Peyer's patch (tissue), 4 donors: ENCODE results near the gene ZFP57. TPM values are rescaled to one million over a fixed set of nuclear protein-coding genes. Genes with fewer than 3 reads are reported as not detected.
A peak's percentile ranks its signal among the peaks of the same experiment; 100 is the strongest.

ENCODE experiments used
- DNase-seq, 3 donors: peaks; one replicate each; pipeline ENCODE4 v3.0.0-alpha.2; 2017 to 2019
- H3K27ac ChIP-seq, 4 donors: fragments of 200-600 bp; sonication (generic); one replicate each; pipeline ENCODE4 v1.5.1; 2016 to 2019
- H3K27me3 ChIP-seq, 2 donors: fragments of 200-600 bp; sonication (generic); one replicate each; pipeline ENCODE4 v1.5.1; 2019
- H3K36me3 ChIP-seq, 3 donors: fragments of 200-600 bp; sonication (generic); one replicate each; pipeline ENCODE4 v1.5.1; 2016 to 2019
- H3K4me1 ChIP-seq, 4 donors: fragments of 200-600 bp; sonication (generic); one replicate each; pipeline ENCODE4 v1.5.1; 2016 to 2019
- H3K4me3 ChIP-seq, 4 donors: fragments of 200-600 bp; sonication (generic); 1 replicate in 3 of 4; 2 replicates in 1 of 4; pipeline ENCODE4 v1.5.1; 2016 to 2019; ENCODE audit warnings: mild to moderate bottlenecking in 1 of 4
- H3K9me3 ChIP-seq, 4 donors: fragments of 200-600 bp; sonication (generic); one replicate each; pipeline ENCODE4 v1.5.1; 2016 to 2019; ENCODE audit warnings: mild to moderate bottlenecking in 1 of 4
- POLR2A ChIP-seq, 2 donors: fragments of 450-650 bp; IDR thresholded peaks; one replicate each; pipeline ENCODE4 v1.5.1; 2017; ENCODE audit warnings: antibody characterized with exemption in 2 of 2, mild to moderate bottlenecking in 2 of 2, moderate library complexity in 2 of 2
- total RNA-seq, 4 donors: library from RNA; depleted of rRNA; stranded (reverse); fragments of >200 nt; gene quantifications; one replicate each; pipeline ENCODE4 v1.1.0, GENCODE V29; 2016
- TF ChIP-seq, protein P1 (sequence below), 6 experiments: fragments of 450-650 bp in 4 of 6; fragments of 200-600 bp in 2 of 6; sonication (generic) in 1 of 6; IDR thresholded peaks; one replicate each; pipeline ENCODE4 v1.5.1; 2017 to 2019; ENCODE audit warnings: antibody characterized with exemption in 6 of 6, mild to moderate bottlenecking in 3 of 6, moderate library complexity in 1 of 6

Gene ZFP57
- total RNA-seq = 1 to 10 TPM in 1 of 4 donors, not detected in 3; 1.6 TPM

DNA sequence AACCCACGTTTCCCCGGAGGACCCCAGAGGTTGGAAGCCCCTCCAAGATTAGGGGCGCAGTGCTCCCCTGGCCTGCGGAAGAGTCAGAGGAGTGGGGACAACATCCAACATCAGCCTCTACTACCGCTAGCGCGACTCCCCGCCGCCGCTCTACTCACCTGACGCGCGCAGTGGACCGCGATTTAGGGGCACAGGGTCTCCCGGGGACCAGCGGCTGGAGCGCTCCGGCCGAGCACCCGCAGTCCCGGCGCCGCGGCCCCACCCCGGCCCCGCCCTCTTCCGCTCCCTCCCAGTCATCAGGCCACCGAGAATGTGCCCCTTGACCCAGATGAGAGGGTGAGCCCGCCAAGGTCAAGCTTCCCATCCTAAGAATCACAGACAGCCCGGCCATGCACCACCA is at the start of gene ZFP57:
TSS of gene ZFP57 (minus strand) at position 249 of the 400 bp plus-strand sequence. CDS start 4,149 bp downstream, outside the sequence.
- Histone ChIP-seq H3K4me3 (peak within 1 kb of the TSS in 2 of 4 donors; percentile 6 to 8), H3K27me3 (no peaks in the 10 kb centered on the region), H3K36me3 (no peaks in the 10 kb centered on the region), H3K9me3 (no peaks in the 10 kb centered on the region), H3K4me1 (no peaks in the 10 kb centered on the region), H3K27ac (no peak within 1 kb of the TSS)
- TF ChIP-seq, protein P1, sequence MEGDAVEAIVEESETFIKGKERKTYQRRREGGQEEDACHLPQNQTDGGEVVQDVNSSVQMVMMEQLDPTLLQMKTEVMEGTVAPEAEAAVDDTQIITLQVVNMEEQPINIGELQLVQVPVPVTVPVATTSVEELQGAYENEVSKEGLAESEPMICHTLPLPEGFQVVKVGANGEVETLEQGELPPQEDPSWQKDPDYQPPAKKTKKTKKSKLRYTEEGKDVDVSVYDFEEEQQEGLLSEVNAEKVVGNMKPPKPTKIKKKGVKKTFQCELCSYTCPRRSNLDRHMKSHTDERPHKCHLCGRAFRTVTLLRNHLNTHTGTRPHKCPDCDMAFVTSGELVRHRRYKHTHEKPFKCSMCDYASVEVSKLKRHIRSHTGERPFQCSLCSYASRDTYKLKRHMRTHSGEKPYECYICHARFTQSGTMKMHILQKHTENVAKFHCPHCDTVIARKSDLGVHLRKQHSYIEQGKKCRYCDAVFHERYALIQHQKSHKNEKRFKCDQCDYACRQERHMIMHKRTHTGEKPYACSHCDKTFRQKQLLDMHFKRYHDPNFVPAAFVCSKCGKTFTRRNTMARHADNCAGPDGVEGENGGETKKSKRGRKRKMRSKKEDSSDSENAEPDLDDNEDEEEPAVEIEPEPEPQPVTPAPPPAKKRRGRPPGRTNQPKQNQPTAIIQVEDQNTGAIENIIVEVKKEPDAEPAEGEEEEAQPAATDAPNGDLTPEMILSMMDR (IDR thresholded peaks at IDR 0.05) = no peak
- no peak for TF ChIP-seq POLR2A (IDR thresholded peaks at IDR 0.05)
- DNase-seq = no peak

DNA sequence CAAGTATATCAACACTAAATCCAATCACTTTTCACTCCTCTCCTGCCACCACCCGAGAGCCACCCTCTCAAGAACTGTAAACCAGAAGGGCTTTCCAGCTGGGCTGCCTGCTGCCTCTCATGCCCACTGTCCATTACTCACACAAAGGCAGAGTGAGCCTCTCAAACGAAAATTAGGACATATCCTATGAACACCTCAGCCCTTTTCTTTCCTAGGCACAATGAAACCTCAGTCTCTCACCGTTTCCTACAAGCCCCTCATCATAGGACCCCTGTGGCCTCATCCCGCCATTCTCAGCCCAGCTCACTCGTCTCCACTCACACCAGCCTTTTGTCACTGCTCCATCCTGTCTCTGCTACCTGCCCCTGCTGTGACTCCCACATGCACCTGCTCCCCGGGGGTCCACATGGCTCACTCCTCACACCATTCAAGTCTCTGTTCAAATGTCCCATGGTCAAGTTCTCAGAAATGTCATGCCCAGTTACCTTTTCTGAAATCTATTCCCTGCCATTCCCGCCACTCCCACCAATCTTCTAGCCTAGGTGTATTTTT is 49.7 kb upstream of the ZFP57 start:
- peaks cover 0 to 7% (median 3%) of the 10 kb centered on the region in 4 donors for H3K4me1 ChIP-seq
- DNase-seq = no peak
- TF ChIP-seq, protein P1 (IDR thresholded peaks at IDR 0.05) = no peak
- TF ChIP-seq POLR2A (IDR thresholded peaks at IDR 0.05) = no peak

DNA sequence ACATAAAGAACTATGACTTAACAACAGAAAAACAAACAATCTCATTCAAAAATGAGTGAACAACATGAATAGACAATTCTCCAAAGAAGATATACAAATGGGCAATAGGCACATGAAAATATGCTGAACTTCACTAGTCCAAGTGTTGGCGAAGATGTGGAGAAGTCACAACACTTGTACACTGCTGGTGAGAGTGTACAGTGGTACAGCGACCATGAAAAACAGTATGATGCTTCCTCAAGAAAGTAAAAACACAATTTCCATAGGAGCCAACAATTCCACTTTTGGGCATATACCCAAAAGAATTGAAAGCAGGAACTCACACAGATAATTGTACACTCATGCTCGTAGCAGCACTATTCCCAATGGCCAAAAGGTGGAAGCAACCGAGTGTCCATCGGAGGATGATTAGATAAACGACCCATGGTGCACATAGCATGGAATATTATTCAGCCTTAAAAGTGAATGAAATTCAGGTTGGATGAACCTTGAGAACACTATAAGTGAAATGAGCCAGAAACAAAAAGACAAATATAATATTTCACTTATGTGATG is 48.9 kb upstream of the ZFP57 start:
- no peak for DNase-seq
- H3K4me1 ChIP-seq = peaks cover 0 to 15% (median 11%) of the 10 kb centered on the region in 4 donors
- no peaks in the 10 kb centered on the region for H3K27me3 ChIP-seq
- no peak overlapping the region for H3K27ac ChIP-seq
- H3K36me3 ChIP-seq = peaks cover 0 to 32% (median 0%) of the 10 kb centered on the region in 3 donors
- H3K4me3 ChIP-seq = no peak overlapping the region
- no peaks in the 10 kb centered on the region for H3K9me3 ChIP-seq
- TF ChIP-seq POLR2A (IDR thresholded peaks at IDR 0.05) = no peak
- TF ChIP-seq, protein P1 (IDR thresholded peaks at IDR 0.05) = no peak

More for the DNA sequence above, 49.7 kb upstream of the ZFP57 start:
- Histone ChIP-seq H3K9me3 (no peaks in the 10 kb centered on the region), H3K4me3 (no peak overlapping the region), H3K36me3 (peaks cover 0 to 28% (median 0%) of the 10 kb centered on the region in 3 donors), H3K27me3 (no peaks in the 10 kb centered on the region), H3K27ac (no peak overlapping the region)

DNA sequence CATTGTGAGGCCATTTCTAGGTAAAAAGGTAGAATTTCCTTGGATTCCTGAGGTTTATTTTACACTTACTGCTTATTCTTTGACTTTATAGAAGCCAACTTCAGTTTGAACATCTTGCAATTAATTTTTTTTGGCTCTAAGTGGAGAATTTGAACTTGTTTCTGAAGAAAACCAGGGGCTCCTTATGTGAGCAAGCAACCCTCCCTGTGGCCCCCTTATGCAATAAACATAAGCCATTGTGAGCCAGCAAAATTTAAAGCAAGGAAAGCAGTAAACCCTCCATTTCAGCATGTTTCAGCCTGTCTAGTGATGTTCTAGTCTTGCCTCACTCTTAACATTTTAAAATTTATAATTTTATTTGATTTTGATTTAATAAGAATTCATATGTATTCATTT is 47.9 kb upstream of the ZFP57 start:
- TF ChIP-seq, protein P1 (IDR thresholded peaks at IDR 0.05) = no peak
- no peak for TF ChIP-seq POLR2A (IDR thresholded peaks at IDR 0.05)
- Histone ChIP-seq H3K27ac (no peak overlapping the region), H3K9me3 (no peaks in the 10 kb centered on the region), H3K27me3 (no peaks in the 10 kb centered on the region), H3K36me3 (peaks cover 0 to 32% (median 0%) of the 10 kb centered on the region in 3 donors), H3K4me1 (peaks cover 0 to 23% (median 15%) of the 10 kb centered on the region in 4 donors), H3K4me3 (no peak overlapping the region)
- DNase-seq = no peak

DNA sequence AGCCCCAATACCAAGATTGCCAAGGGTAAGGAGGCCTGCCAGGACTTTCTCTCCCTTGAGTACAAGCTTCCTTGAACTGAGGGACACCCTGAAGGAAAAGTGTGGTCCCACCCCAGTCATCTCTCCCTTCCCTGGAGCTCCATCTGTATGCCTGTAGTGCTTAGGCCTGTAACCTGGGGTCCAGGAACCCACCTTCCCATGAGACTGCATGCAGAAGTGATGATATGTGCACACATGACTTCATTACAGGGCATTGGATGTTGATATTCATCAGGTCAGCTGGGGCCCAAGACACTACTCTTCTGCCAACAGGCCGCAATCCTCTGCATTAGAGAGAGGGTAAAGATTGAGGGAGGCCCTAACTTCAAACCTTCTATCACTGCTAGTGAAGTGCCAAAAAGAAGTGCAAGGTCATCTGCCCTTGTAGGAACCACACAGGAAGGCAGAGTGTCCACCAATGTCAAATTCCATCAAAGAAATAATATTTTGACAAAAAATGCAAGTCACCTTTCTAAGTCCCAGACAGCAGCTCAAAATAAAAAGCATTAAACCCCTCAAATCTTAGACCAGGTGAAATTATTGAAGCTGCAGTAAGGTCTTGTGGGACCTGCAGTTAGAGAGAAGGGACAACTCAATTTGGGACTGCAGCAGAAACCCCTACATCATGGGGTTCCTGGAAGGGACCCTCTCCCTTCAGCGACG is 47.4 kb upstream of the ZFP57 start:
- Histone ChIP-seq H3K9me3 (no peaks in the 10 kb centered on the region), H3K4me1 (peaks cover 0 to 23% (median 15%) of the 10 kb centered on the region in 4 donors), H3K27me3 (no peaks in the 10 kb centered on the region), H3K4me3 (no peak overlapping the region), H3K27ac (no peak overlapping the region), H3K36me3 (peaks cover 0 to 32% (median 0%) of the 10 kb centered on the region in 3 donors)
- DNase-seq = no peak
- no peak for TF ChIP-seq POLR2A (IDR thresholded peaks at IDR 0.05)
- TF ChIP-seq, protein P1 (IDR thresholded peaks at IDR 0.05) = no peak
